HG02852 (cell line): ENCODE measurements around the gene ANKDD1A.

Experiments used
- ATAC-seq: cut with Tn5 transposase; IDR thresholded peaks from one replicate; pipeline ENCODE4 v1.9.1; 2021; ENCODE audit warnings: mild to moderate bottlenecking, moderate library complexity; ENCODE audit not compliant: unreplicated experiment

The ANKDD1A gene

DNA sequence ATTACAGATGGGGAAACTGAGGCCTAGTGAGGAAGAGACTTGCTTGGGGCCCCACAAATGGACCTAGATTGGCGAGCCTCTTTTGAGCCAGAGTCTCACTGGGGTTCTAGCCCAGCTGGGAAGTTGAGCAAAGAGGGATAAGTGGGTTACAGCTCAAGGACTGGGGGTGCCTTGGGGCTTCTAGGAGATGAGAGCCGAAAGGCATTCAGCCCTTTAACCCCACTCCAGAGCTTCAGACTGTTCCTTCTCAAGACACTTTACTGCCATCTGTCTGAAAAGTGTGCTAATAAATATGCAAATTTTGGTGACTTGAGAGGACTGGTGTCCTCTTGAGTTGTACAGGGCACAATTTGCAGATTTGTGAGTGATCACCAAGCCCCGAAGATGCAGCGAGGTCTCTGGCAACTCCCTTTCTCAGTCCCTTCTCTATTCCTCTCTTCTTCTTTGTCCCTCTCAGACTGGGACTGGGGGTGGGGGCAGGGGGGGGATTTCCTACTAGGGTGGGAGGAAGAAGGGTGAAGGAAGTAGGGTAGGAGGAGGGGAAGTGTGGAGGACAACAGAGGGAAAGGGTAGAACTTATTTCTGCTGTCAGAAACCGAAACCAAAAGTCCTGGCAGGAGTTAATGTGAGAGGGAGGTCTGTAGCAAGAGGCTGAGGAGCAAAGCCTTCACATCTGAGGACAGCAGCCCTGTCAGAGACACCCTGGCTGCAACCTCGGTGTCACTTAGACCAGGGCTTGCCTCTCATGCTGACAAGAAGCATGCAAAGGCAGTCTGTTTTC is 16.2 kb upstream of the ANKDD1A start:
- no peak for ATAC-seq

DNA sequence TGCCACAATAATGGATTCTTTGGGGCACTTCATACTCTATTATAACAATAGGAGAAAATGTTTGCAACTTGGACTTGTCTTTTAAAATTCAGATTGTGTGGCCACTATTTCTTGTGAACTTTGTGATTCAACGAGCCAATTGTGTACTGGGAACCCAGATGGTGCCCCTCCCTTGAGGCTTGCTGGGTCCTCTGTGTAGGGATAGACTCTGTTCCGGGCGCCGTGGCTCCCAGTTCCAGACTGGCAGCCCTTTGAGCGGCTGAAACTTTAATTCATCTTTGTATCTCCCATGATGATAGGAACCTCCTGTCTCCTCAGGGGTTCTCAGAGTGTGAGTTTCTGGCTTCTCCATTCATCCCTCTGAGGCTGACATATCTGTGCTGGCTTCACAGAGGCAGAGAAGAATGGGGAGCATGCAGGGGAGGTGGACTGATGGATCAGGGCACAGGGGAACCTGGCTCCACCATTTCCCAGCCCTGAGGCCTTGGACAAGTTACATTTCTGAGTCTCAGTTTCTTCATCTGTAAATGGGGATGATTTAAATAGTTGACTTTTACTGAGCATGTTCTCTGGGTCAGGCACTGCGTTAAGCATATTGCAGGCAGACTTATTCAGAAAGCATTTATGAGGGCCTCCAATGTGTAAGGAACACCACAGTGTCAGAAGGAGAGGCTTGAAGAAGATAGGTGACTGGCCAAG is 15.2 kb upstream of the ANKDD1A start:
- no peak for ATAC-seq

DNA sequence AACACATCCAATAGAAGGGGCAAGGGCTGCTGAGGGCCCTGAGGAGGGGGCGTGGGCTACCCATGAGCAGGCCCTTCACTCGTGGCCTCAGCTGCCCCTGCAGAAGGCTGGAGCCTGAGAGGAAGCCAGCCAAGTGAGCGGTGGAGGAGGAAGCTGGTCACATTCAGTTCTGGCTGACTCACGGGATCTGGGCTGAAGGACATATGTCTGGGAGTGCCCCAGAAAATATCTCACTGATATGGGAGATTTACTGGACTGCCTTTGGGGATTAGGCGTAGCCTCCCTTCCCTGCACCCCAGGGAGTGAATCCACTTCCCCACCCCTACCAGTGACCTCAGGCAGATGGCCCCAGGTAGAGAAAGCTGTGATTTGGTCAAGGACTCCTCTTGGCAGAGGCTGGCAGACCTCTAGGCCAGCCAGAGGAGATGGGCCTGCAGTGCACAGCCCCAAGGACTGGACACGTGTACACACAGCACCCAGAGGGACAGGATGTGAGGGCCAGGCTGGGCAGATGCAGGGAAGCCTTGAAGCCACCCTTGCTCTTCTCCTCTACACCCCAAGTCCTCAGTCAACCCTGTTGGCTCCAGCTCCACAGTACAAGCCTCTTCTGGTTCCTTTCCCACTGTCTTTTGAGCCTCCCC is 14.2 kb upstream of the ANKDD1A start:
- no peak for ATAC-seq

DNA sequence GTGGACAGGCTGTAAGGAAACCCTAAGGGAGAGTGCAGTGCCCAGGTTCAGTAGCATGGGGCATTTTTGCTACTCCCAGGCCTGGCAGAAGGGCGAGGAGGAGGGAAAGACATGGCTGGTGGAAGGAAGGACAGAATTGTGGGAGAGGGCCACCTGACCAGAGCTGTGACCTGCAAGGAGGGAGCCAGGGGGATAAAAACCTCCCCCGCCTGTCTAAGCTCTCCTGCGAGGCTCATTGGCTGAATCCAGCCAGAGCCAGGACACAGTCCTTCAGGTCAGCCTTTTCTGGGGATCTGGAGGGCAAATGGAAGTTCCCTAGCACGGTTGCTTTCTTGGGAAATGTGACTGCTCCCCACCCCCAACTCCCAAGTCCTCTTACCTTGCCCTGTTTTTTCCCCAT is 13.3 kb upstream of the ANKDD1A start:
- no peak for ATAC-seq

DNA sequence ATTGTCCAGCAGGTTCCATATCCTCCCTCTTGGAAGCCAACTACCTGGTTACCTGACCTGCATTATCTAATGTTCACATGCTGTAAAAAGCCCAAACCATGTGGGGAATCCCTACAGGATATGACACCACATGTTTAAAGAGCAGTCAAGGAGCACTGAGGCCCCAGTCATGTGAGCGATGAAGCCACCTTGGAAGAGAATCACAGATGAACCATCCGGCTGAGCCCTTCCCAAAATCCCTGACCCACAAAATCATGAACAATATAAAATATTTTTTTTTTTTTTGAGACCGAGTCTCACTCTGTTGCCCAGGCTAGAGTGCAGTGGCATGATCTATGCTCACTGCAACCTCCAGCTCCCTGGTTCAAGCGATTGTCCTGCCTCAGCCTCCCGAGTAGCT is 10.6 kb upstream of the ANKDD1A start:
- no peak for ATAC-seq

DNA sequence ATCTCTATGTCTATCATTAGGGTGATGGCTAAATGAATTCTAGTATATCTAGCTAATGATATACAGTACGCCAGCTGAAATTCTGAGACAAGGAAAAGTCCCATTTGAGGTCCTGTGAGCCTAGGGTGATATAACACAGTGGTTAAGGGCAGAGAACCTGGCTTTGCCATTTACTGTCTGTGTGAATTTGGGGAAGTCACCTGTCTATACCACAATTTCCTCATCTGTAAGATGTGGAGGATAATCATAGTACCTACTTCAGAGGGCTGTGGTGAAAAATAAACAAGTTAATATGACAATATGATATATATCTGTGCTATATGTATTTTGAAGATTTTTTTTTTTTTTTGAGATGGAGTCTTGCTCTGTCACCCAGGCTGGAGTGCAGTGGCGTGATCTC is 9.8 kb upstream of the ANKDD1A start:
- no peak for ATAC-seq

DNA sequence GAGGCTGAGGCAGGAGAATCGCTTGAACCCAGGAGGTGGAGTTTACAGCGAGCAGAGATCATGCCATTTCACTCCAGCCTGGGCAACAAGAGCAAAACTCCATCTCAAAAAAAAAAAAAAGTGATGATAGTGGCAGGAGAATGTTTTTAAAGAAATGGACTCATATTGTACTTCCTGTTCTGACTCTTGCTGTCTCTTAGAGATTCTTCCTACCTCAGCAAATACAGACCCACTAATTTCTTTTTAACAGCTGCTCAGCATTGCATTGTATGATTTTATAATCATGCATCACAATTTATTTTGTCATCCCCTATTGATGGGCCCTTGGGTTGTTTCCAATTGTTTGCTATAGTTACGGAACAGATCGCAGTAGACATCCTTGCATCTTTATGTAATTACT is 8.8 kb upstream of the ANKDD1A start:
- no peak for ATAC-seq

DNA sequence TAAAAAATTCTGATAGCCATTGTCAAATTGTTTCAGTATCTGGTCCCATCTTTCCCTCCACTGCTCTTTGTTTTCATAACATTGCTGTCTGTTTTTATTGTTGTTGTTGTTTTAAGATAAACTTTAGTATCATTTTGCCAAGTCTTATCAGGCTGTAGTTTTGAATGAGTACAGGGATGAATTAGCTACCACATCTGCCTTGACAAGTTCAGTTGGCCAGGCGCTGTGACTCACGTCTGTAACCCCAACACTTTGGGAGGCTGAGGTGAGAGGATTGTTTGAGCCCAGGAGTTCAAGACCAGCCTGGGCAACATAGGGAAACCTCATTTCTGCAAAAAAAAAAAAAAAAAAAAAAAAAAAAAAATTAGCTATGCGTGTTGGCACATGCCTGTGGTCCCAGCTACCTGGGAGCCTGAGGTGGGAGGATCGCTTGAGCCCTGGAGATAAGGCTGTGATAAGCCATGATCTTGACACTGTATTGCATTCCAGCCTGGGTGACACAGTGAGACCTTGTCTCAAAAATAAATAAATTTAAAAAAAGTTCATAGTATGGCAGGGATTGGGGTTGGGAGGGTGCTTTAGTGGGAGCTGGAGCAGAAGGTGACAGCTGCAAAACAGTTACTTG is 8.3 kb upstream of the ANKDD1A start:
- no peak for ATAC-seq

DNA sequence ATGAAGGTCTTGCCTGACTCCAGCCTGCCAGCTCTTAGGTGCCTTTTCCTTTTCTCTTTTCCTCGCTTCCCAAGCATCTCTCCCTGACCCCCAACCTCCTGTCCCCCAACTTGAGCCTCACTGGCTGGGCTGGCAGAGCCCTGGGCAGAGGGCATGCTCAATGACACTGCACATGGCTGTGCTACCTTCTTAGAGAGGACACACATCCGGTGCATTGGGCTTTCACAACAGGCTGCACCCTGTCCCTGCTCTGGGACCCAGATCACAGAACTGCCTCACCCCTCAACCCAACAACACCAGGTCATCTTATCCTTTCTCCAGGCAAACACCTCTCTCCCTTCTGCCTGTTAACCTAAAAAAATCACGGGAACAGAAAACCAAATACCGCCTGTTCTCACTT is 7.5 kb upstream of the ANKDD1A start:
- no peak for ATAC-seq

DNA sequence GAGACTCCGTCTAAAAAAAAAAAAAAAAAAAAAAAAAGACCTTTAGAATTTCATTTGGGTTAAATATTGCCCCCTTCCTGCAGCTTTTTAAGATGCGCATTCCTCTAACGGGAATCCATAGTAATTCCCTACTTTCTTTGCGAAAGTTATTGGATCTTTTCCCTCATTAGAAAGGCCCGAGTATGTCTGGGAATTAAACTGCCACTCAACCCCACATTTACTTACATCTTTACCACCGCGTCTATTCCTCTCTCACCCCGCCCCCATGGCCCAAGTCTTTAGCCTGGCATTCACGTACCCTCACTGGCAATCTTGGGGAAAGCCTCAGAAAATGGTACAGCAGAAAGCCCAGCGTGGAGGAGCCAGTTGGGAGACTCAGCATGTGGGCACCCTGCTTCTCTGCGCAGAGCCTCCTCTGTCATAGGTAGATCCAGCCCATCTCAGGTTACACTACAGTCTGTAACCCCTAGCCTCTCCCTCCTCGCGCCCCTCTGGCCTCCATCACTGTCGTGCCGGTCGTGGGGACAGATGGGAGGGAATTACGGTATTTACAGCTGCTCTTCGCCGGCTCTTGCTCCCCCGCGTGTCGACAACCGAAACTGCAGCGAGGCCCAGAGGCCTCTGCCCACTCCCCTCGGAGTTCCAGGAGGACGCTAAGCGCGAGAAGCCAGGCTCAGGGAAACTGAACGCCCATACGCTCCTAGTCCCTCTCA is 6.4 kb upstream of the ANKDD1A start:
- ATAC-seq = no peak

DNA sequence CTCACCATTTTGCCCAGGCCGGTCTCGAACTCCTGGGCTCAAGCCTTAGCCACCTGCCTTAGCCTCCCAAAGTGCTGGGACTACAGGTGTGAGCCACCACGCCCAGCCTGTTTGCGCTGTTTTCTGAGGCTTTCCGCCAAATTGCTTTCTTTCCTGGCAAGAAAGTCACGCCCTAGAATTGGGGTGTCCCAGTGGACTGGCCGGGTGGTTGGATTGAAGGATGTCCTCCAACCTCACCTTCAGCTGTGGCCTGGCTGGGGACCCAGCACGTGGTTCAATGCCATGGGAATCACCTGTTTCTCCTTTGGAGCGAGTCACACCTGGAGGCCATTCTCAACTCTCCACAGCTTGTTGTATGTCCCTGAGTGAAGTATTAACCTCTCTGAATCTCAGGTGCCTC is 5.8 kb upstream of the ANKDD1A start:
- ATAC-seq = no peak

DNA sequence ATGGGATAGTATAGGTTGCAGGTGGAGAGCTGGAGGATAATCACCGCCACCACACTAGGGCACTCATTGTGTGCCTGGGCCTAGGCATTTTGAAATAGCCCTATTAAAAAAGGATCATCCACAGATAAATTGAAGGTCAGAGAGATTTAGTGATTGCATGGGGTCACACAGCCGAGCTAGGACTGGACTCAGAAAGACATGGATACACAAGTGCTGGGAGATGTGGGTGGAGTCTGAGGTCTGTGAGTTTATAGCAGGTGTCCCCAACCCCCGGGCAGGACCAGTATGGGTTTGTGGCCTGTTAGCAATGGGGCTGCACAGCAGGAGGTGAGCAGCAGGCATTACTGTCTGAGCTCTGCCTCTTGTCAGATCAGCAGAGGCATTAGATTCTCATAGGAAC is 5.3 kb upstream of the ANKDD1A start:
- no peak for ATAC-seq

DNA sequence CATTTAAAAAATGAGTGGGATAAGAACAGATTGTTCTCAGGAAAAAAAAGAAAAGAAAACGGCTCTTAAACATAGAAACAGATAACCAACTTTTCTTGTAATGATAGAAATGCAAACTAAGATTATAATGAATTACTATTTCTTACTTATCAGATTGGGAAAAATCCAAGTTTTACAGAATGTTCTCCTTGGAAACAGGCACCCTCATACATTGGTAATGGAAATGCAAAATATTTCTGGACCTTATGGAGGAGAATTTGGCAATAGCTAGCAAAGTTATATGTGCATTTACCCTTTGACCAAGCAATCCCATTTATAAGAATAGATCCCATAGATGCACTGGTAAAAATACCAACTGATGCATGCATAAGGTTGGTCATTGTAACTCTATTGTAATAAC is 3.7 kb upstream of the ANKDD1A start:
- ATAC-seq = no peak

DNA sequence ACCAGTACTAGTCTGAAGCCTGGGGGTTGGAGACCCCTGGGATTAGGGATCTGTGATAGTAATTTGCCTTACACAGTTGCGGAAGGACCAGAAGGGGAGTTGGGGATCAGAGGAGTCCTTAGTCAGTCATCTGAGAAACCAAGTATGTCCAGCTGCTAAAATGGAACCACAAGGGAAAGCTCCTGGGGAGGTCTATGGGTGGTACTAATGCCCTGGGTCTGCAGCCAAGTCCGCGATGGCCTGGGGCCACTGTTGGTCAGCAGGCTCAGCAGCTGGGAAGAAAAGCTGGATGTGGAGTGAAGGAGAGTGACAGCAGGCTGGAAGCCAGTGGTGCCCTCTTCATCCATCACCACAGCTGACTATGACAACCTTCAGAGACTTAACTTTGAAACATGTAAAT is 2.2 kb upstream of the ANKDD1A start:
- no peak for ATAC-seq

DNA sequence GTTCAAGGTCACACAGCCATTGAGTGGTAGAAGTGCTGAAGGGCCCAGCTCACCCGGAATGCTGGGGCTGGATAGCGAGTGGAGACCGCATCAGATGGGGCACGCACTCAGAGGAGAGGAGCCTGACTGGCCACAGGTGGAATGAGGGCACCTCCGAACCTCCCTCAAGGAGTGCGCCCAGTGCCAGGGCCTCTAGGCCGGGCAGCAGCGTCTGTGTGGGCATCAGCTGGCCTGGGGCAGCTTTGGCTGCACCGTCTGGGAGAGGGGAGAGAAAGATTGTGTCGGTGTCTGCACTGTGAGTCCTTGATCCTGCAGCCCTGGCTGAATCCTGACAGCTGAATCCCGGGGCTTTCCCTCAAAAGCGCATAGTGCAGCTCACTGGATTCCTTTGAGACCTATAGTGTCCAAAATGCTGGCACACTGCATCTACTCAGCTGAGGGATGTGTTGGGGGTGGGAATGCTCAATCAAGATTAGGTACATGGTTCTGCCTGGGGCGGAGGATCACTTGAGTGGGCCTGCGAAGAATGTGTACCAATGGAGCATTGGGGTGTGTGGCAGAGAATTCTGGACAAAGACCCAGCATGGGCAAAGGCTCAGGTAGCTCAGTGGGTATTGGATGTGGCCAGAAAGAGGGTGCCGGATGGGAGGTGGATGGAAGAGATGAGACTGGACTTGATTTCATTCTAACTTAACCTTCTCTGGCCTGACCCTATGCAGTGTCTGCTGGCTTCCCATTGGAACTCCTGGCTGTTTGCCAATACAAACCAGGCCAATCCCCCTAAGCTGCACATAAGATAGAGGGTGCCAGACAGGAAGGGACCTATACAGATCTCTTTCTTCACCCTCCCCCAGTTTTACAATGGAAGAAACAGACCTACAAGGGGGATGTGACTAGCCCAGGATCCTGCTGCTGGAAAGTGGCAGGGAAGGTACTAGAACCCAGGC is 950 bp downstream of the ANKDD1A start:
- no peak for ATAC-seq

DNA sequence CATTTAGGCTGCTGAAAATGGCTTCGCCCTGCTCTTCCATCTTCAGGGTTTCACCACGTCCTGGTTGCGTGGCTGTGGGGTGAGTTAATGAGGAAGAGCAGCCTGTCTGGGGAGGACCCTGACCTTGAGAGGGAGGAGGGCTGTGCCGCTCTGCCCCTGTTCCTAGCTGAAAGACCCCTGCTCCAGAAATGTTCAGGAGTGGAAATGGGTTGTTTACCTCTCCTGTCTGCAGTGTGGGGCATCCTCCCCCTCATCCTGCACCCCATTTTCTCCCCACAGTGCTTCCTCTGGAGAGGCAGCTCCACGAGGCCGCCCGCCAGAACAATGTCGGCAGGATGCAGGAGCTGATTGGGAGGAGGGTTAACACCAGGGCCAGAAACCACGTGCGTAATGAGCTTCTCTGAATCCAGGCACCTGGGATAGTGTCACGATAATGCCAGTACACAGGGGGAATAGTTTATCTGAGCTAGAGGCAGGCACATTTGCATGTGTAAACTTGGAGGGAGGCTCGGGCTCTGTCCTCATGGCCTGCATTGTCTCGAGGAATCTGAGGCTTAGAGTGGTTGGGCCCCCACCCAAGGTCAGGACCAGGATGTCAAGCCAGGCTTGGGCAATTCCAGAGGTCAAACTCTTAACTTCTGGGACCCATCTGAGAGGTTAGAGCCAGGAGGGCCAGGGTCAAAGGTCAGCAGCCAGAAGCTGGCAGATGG is 4.0 kb downstream of the ANKDD1A start:
- ATAC-seq = no peak

DNA sequence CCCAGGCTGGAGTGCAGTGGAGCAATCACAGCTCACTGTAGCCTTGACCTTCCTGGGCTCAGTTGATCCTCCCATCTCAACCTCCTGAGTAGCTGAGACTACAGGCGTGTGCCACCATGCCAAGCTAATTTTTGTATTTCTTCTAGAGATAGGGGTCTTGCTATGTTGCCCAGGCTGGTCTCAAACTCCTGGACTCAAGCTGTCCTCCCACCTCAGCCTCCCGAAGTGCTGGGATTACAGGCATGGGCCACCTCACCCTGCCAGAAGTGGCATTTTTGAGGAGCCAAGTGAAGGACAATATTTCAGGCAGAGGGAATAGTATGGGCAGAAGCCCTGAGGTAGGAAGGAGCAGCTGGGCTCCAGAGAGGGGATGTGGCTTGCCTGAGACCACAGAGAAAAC is 4.7 kb downstream of the ANKDD1A start:
- no peak for ATAC-seq

DNA sequence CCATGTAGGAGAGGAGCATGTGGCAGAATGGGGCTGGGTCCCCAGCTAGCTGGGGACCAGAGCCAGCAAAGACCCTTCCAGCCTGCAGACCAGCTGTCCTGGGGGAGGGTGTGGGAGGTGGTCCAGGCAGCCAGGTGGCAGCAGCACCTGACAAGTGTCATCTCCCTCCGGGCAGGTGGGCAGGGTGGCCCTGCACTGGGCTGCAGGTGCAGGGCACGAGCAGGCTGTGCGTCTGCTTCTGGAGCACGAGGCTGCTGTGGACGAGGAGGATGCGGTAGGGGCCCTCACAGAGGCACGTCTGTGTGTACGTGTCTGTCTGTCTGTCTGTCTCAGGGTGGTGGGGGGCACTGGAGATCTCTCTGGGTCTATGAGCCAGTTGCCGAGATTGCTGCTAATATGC is 5.5 kb downstream of the ANKDD1A start:
- ATAC-seq = no peak

DNA sequence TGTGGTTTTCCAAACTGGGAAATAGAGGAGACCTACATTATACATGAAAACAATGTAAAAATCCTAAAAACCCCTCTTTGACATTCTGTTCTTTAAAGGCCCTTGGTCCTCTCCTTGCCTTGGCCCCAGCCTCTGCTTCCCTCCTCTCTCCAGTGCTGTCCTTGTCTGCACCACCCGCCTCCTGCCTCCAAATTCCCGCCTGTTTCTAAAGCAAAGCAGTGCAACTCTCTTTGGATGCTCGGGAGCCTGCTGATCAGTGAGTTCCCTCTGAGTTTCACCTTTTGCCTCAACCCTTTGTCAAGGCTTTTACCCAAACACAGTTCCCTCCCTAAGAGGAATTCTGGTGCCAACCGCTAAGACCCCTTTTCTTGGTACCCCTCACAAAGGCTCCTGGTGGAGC is 8.0 kb downstream of the ANKDD1A start:
- ATAC-seq = no peak
